Astrocyte (in vitro differentiated cells and primary cell): ENCODE data around the gene TES. TPM values are rescaled to one million over a fixed set of nuclear protein-coding genes. Genes with fewer than 3 reads are reported as not detected.

ENCODE experiments used
- DNase-seq: peaks from one replicate; pipeline ENCODE4 v3.0.0-alpha.2; 2010; ENCODE audit warnings: low read depth
- FAIRE-seq: peaks from 2 replicates; lab custom pipeline; 2011; peaks lifted over from hg19 to GRCh38; lab: Jason Lieb, UNC
- H2AFZ ChIP-seq: 2 replicates; pipeline ENCODE4 v1.6.0; 2012; ENCODE audit warnings: low read depth, low read length, inconsistent platforms
- H3K27ac ChIP-seq: 2 replicates; pipeline ENCODE4 v1.5.1; 2011; ENCODE audit warnings: low read depth, low read length, inconsistent platforms
- H3K27me3 ChIP-seq: 2 replicates; pipeline ENCODE4 v1.6.0; 2011; ENCODE audit warnings: low read length, inconsistent platforms; ENCODE audit not compliant: insufficient read depth
- H3K36me3 ChIP-seq: 2 replicates; pipeline ENCODE4 v1.5.1; 2011; ENCODE audit warnings: low read length, inconsistent platforms; ENCODE audit not compliant: insufficient read depth
- H3K4me1 ChIP-seq: 2 replicates; pipeline ENCODE4 v1.5.1; 2011; ENCODE audit warnings: low read length, inconsistent platforms; ENCODE audit not compliant: insufficient read depth
- H3K4me2 ChIP-seq: 2 replicates; pipeline ENCODE4 v1.6.0; 2012; ENCODE audit warnings: low read length, inconsistent platforms
- H3K4me3 ChIP-seq: 2 replicates; pipeline ENCODE4 v1.5.1; 2011; ENCODE audit warnings: low read depth, mild to moderate bottlenecking, low read length, inconsistent platforms; ENCODE audit not compliant: insufficient read depth
- H3K79me2 ChIP-seq: 2 replicates; pipeline ENCODE4 v1.6.0; 2012; ENCODE audit warnings: mild to moderate bottlenecking, low read length, inconsistent platforms; ENCODE audit not compliant: insufficient read depth
- H3K9ac ChIP-seq: 2 replicates; pipeline ENCODE4 v1.6.0; 2012; ENCODE audit warnings: mild to moderate bottlenecking, low read length, inconsistent platforms
- H3K9me3 ChIP-seq: 2 replicates; pipeline ENCODE4 v1.5.1; 2012; ENCODE audit warnings: low read depth, mild to moderate bottlenecking, low read length, inconsistent platforms; ENCODE audit not compliant: insufficient read depth
- H4K20me1 ChIP-seq: 2 replicates; pipeline ENCODE4 v1.6.0; 2012; ENCODE audit warnings: low read length, inconsistent platforms; ENCODE audit not compliant: insufficient read depth
- H3K27ac Mint-ChIP-seq: one replicate; pipeline ENCODE4 v1.8.0; 2021; ENCODE audit warnings: mild to moderate bottlenecking, mixed read lengths; ENCODE audit not compliant: unreplicated experiment
- H3K27me3 Mint-ChIP-seq: one replicate; pipeline ENCODE4 v1.8.0; 2021; ENCODE audit warnings: low read depth, mixed read lengths; ENCODE audit not compliant: unreplicated experiment
- H3K36me3 Mint-ChIP-seq: one replicate; pipeline ENCODE4 v1.8.0; 2021; ENCODE audit warnings: low read depth, mixed read lengths; ENCODE audit not compliant: unreplicated experiment
- H3K4me1 Mint-ChIP-seq: one replicate; pipeline ENCODE4 v1.8.0; 2021; ENCODE audit warnings: low read depth, mixed read lengths; ENCODE audit not compliant: unreplicated experiment
- H3K4me3 Mint-ChIP-seq: one replicate; pipeline ENCODE4 v1.8.0; 2021; ENCODE audit warnings: mild to moderate bottlenecking, moderate library complexity, mixed read lengths; ENCODE audit not compliant: unreplicated experiment
- H3K9me3 Mint-ChIP-seq: one replicate; pipeline ENCODE4 v1.8.0; 2021; ENCODE audit warnings: mild to moderate bottlenecking, mixed read lengths; ENCODE audit not compliant: unreplicated experiment
- CTCF ChIP-seq: IDR thresholded peaks from 2 replicates; pipeline ENCODE4 v1.5.1; 2011; ENCODE audit warnings: low read depth, mild to moderate bottlenecking, inconsistent platforms, low read length, moderate library complexity; ENCODE audit not compliant: insufficient read depth
- EZH2 ChIP-seq: IDR thresholded peaks from 2 replicates; pipeline ENCODE4 v1.6.1; 2012; ENCODE audit warnings: mild to moderate bottlenecking, low read length, inconsistent platforms; ENCODE audit not compliant: insufficient read depth
- total RNA-seq: library from RNA; stranded (reverse); gene quantifications from 2 replicates; pipeline ENCODE4 v1.2.1, GENCODE V29; 2021

Gene TES
- total RNA-seq, 1 donor from 2014 or later: 179 TPM

DNA sequence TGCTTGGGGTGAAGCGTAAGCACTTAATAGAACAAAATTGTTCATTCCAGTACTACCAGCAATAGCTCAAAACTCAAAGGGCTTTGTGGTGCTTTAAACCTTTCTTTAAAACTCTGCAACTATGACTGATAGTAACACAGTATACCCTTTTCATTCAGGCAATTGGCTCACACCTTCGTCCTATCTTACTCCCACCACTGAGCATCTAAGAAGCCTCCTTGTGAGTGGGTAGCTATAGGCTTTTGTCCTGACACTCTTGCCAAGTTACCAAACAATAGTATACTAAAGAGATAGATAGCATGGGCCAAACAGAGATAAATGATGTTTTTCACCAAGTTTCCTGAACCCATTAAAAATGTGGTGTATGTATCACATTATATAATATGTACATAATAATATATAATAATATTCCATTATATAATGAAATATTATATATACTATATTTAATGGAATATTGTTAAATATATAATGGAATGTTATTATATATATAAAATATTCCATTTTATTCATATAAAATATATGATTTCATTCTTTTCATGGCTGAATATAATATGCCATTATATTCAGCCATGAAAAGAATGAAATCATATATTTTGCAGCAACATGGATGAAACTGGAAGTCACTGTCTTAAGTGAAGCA, 96.2 kb downstream of the TES start:
- no peak for DNase-seq

GRCh38 chr7:116307253-116307652, 96.9 kb downstream of the TES start:
- no peaks in the 10 kb centered on the region for H3K27me3 Mint-ChIP-seq
- FAIRE-seq (no peak), DNase-seq (no peak)
- H3K27ac Mint-ChIP-seq: no peak overlapping the region
- Histone ChIP-seq H3K79me2 (no peaks in the 10 kb centered on the region), H3K27me3 (no peaks in the 10 kb centered on the region), H3K27ac (no peak overlapping the region), H3K4me1 (peaks cover 6% of the 10 kb centered on the region), H4K20me1 (no peaks in the 10 kb centered on the region), H2AFZ (no peak overlapping the region), H3K9ac (no peak overlapping the region), H3K9me3 (no peaks in the 10 kb centered on the region), H3K4me3 (no peak overlapping the region), H3K4me2 (no peak overlapping the region), H3K36me3 (no peaks in the 10 kb centered on the region)
- H3K9me3 Mint-ChIP-seq: no peaks in the 10 kb centered on the region
- TF ChIP-seq CTCF (no peak), EZH2 (no peak)
- no peaks in the 10 kb centered on the region for H3K36me3 Mint-ChIP-seq
- no peaks in the 10 kb centered on the region for H3K4me1 Mint-ChIP-seq
- no peak overlapping the region for H3K4me3 Mint-ChIP-seq

More for the DNA sequence above, 96.2 kb downstream of the TES start:
- Mint-ChIP-seq H3K36me3 (no peaks in the 10 kb centered on the region), H3K4me3 (no peak overlapping the region), H3K27ac (no peak overlapping the region), H3K4me1 (no peaks in the 10 kb centered on the region), H3K27me3 (no peaks in the 10 kb centered on the region), H3K9me3 (no peaks in the 10 kb centered on the region)
- Histone ChIP-seq H3K79me2 (no peaks in the 10 kb centered on the region), H3K4me1 (peaks cover 6% of the 10 kb centered on the region), H3K36me3 (no peaks in the 10 kb centered on the region), H2AFZ (no peak overlapping the region), H3K9me3 (no peaks in the 10 kb centered on the region), H3K4me3 (no peak overlapping the region), H3K9ac (no peak overlapping the region), H3K27ac (no peak overlapping the region), H3K4me2 (no peak overlapping the region), H3K27me3 (no peaks in the 10 kb centered on the region), H4K20me1 (no peaks in the 10 kb centered on the region)
- TF ChIP-seq EZH2 (no peak), CTCF (no peak)
- no peak for FAIRE-seq

Other genes with a start within 250 kb of the TES start
- gene TFEC, start 179.8 kb upstream of the TES start, total RNA-seq: 1.4 and 1.8 TPM in 2 replicates